Mucosa of stomach (tissue), 1 donor: ENCODE results near the gene PRPF8.

Experiments used
- H3K27me3 ChIP-seq: one replicate; pipeline ENCODE4 v1.7.0; 2013; ENCODE audit warnings: mild to moderate bottlenecking, low read length; ENCODE audit not compliant: control insufficient read depth, insufficient read depth
- H3K36me3 ChIP-seq: one replicate; pipeline ENCODE4 v1.7.0; 2013; ENCODE audit warnings: low read length; ENCODE audit not compliant: control insufficient read depth, insufficient read depth
- H3K4me1 ChIP-seq: one replicate; pipeline ENCODE4 v1.7.0; 2013; ENCODE audit warnings: mild to moderate bottlenecking, low read length; ENCODE audit not compliant: control insufficient read depth, insufficient read depth
- H3K4me3 ChIP-seq: one replicate; pipeline ENCODE4 v1.7.0; 2013; ENCODE audit warnings: low read length
- H3K9ac ChIP-seq: one replicate; pipeline ENCODE4 v1.7.0; 2013; ENCODE audit warnings: mild to moderate bottlenecking, low read length, moderate library complexity
- H3K9me3 ChIP-seq: one replicate; pipeline ENCODE4 v1.7.0; 2013; ENCODE audit warnings: mild to moderate bottlenecking, low read length, moderate library complexity; ENCODE audit not compliant: control insufficient read depth
- donor health status: Pancreatic carcinoma.

Gene PRPF8

GRCh38 chr17:1604831-1605528 is 79.7 kb downstream of the PRPF8 start:
- no peaks in the 10 kb centered on the region for H3K36me3 ChIP-seq
- no peaks in the 10 kb centered on the region for H3K27me3 ChIP-seq
- H3K4me1 ChIP-seq = no peaks in the 10 kb centered on the region
- no peaks in the 10 kb centered on the region for H3K9me3 ChIP-seq
- H3K9ac ChIP-seq = no peak overlapping the region
- no peak overlapping the region for H3K4me3 ChIP-seq

GRCh38 chr17:1601571-1601970 is 83.1 kb downstream of the PRPF8 start:
- Histone ChIP-seq H3K9ac (no peak overlapping the region), H3K9me3 (no peaks in the 10 kb centered on the region), H3K36me3 (no peaks in the 10 kb centered on the region), H3K4me3 (no peak overlapping the region), H3K27me3 (no peaks in the 10 kb centered on the region), H3K4me1 (peaks cover 15% of the 10 kb centered on the region)
